SJCRH30 (cell line): ENCODE results near the gene GTF2IRD1. TPM values are rescaled to one million over a fixed set of nuclear protein-coding genes. Genes with fewer than 3 reads are reported as not detected.

Source experiments
- DNase-seq, 2 experiments: peaks; one replicate each; pipeline ENCODE4 v3.0.0-alpha.2; 2015 to 2020
- H3K27ac ChIP-seq: fragments of 250-450 bp; sonication (Bioruptor Pico); 2 replicates; pipeline ENCODE4 v1.5.1; 2020; ENCODE audit warnings: mild to moderate bottlenecking, moderate library complexity
- H3K27me3 ChIP-seq: fragments of 250-450 bp; sonication (Bioruptor Pico); 2 replicates; pipeline ENCODE4 v1.5.1; 2020; ENCODE audit warnings: mild to moderate bottlenecking, moderate library complexity
- H3K36me3 ChIP-seq: fragments of 250-450 bp; sonication (Bioruptor Pico); 2 replicates; pipeline ENCODE4 v1.5.1; 2020; ENCODE audit warnings: mild to moderate bottlenecking, moderate library complexity
- H3K4me1 ChIP-seq: fragments of 250-450 bp; sonication (Bioruptor Pico); 2 replicates; pipeline ENCODE4 v1.5.1; 2020; ENCODE audit warnings: mild to moderate bottlenecking, moderate library complexity
- H3K4me3 ChIP-seq: fragments of 250-450 bp; sonication (Bioruptor Pico); 2 replicates; pipeline ENCODE4 v1.5.1; 2020; ENCODE audit warnings: mild to moderate bottlenecking, moderate library complexity
- H3K9me3 ChIP-seq: fragments of 250-450 bp; sonication (Bioruptor Pico); replicated peaks from 2 replicates; pipeline ENCODE4 v1.5.1; 2020; ENCODE audit warnings: mild to moderate bottlenecking, moderate library complexity
- total RNA-seq: library from RNA; depleted of rRNA; stranded (reverse); fragments of >200 nt; shearing (Covaris generic); gene quantifications from 2 replicates; pipeline ENCODE4 v1.2.3, GENCODE V29; 2014

Gene GTF2IRD1
- total RNA-seq, 1 experiment from 2014 or later, result 49.3 TPM

- DNase-seq, result peak; percentile 70 to 88
- H3K27ac ChIP-seq, result no peak overlapping the region
- H3K36me3 ChIP-seq, result no peaks in the 10 kb centered on the region
Measured at GRCh38 chr7:74449809-74450397, 3.8 kb upstream of the GTF2IRD1 start.

GRCh38 chr7:74452748-74453321, 871 bp upstream of the GTF2IRD1 start:
- DNase-seq, result peak; percentile 86 to 87
- no peaks in the 10 kb centered on the region for H3K27me3 ChIP-seq
- peak overlapping the region; percentile 91 for H3K27ac ChIP-seq
- peaks cover 7% of the 10 kb centered on the region; the same call in 1 of the 2 replicates for H3K4me1 ChIP-seq
- H3K4me3 ChIP-seq, result peak overlapping the region; percentile 89
- no peaks in the 10 kb centered on the region for H3K9me3 ChIP-seq
- H3K36me3 ChIP-seq, result peaks cover 8% of the 10 kb centered on the region

More at GRCh38 chr7:74449809-74450397, 3.8 kb upstream of the GTF2IRD1 start:
- H3K9me3 ChIP-seq, result no peaks in the 10 kb centered on the region
- H3K4me1 ChIP-seq, result no peaks in the 10 kb centered on the region; the same call in 1 of the 2 replicates
- H3K4me3 ChIP-seq, result no peak overlapping the region
- no peaks in the 10 kb centered on the region for H3K27me3 ChIP-seq

GRCh38 chr7:74454021-74454924, 567 bp downstream of the GTF2IRD1 start:
- Histone ChIP-seq H3K27ac (peak overlapping the region; percentile 78), H3K4me3 (peak overlapping the region; percentile 89), H3K27me3 (no peaks in the 10 kb centered on the region), H3K9me3 (no peaks in the 10 kb centered on the region), H3K4me1 (peaks cover 10% of the 10 kb centered on the region; the same call in 1 of the 2 replicates), H3K36me3 (peaks cover 8% of the 10 kb centered on the region)
- DNase-seq, result peak in 1 of 2 experiments; percentile 57

GRCh38 chr7:74454925-74455288, 1.2 kb downstream of the GTF2IRD1 start:
- Histone ChIP-seq H3K27ac (peak overlapping the region; percentile 78), H3K4me3 (peak overlapping the region; percentile 89)
- DNase-seq, result no peak

GRCh38 chr7:74455291-74455804, 1.6 kb downstream of the GTF2IRD1 start:
- H3K27me3 ChIP-seq, result no peaks in the 10 kb centered on the region
- H3K4me3 ChIP-seq, result peak overlapping the region; percentile 89
- DNase-seq, result no peak
- H3K36me3 ChIP-seq, result peaks cover 8% of the 10 kb centered on the region
- H3K4me1 ChIP-seq, result peaks cover 13% of the 10 kb centered on the region; the same call in 1 of the 2 replicates
- H3K27ac ChIP-seq, result peak overlapping the region; percentile 78; the same call in 1 of the 2 replicates
- no peaks in the 10 kb centered on the region for H3K9me3 ChIP-seq

More at GRCh38 chr7:74454925-74455288, 1.2 kb downstream of the GTF2IRD1 start:
- no peaks in the 10 kb centered on the region for H3K9me3 ChIP-seq
- H3K36me3 ChIP-seq, result peaks cover 8% of the 10 kb centered on the region
- no peaks in the 10 kb centered on the region for H3K27me3 ChIP-seq
- peaks cover 13% of the 10 kb centered on the region; the same call in 1 of the 2 replicates for H3K4me1 ChIP-seq

- Histone ChIP-seq H3K9me3 (no peaks in the 10 kb centered on the region), H3K4me1 (peaks cover 13% of the 10 kb centered on the region; the same call in 1 of the 2 replicates), H3K36me3 (peaks cover 8% of the 10 kb centered on the region), H3K4me3 (no peak overlapping the region), H3K27me3 (no peaks in the 10 kb centered on the region), H3K27ac (no peak overlapping the region)
- no peak for DNase-seq
Measured at GRCh38 chr7:74455928-74456327, 2.2 kb downstream of the GTF2IRD1 start.

- no peak for DNase-seq
- peaks cover 13% of the 10 kb centered on the region; the same call in 1 of the 2 replicates for H3K4me1 ChIP-seq
- H3K27me3 ChIP-seq, result no peaks in the 10 kb centered on the region
- H3K4me3 ChIP-seq, result no peak overlapping the region
- peaks cover 8% of the 10 kb centered on the region for H3K36me3 ChIP-seq
- H3K9me3 ChIP-seq, result no peaks in the 10 kb centered on the region
- H3K27ac ChIP-seq, result no peak overlapping the region
Measured at GRCh38 chr7:74457007-74457406, 3.3 kb downstream of the GTF2IRD1 start.

GRCh38 chr7:74461970-74462706, 8.4 kb downstream of the GTF2IRD1 start:
- Histone ChIP-seq H3K27ac (no peak overlapping the region), H3K36me3 (peaks cover 24% of the 10 kb centered on the region), H3K4me3 (no peak overlapping the region), H3K4me1 (peaks cover 21% of the 10 kb centered on the region), H3K9me3 (no peaks in the 10 kb centered on the region), H3K27me3 (no peaks in the 10 kb centered on the region)
- peak in 1 of 2 experiments; percentile 58 for DNase-seq

GRCh38 chr7:74462707-74463100, 9.0 kb downstream of the GTF2IRD1 start:
- DNase-seq, result peak; percentile 53 to 61
- no peak overlapping the region for H3K27ac ChIP-seq
- peaks cover 21% of the 10 kb centered on the region for H3K36me3 ChIP-seq
- no peaks in the 10 kb centered on the region for H3K27me3 ChIP-seq
- H3K9me3 ChIP-seq, result no peaks in the 10 kb centered on the region
- H3K4me3 ChIP-seq, result no peak overlapping the region
- H3K4me1 ChIP-seq, result peaks cover 21% of the 10 kb centered on the region

GRCh38 chr7:74464931-74465886, 11.5 kb downstream of the GTF2IRD1 start:
- Histone ChIP-seq H3K27me3 (no peaks in the 10 kb centered on the region), H3K27ac (no peak overlapping the region), H3K36me3 (peaks cover 30% of the 10 kb centered on the region), H3K4me3 (no peak overlapping the region), H3K4me1 (peaks cover 14% of the 10 kb centered on the region), H3K9me3 (no peaks in the 10 kb centered on the region)
- no peak for DNase-seq

- H3K27ac ChIP-seq, result no peak overlapping the region
Measured at GRCh38 chr7:74466196-74466813, 12.6 kb downstream of the GTF2IRD1 start.

GRCh38 chr7:74467876-74468275, 14.2 kb downstream of the GTF2IRD1 start:
- DNase-seq, result no peak
- no peaks in the 10 kb centered on the region for H3K9me3 ChIP-seq
- H3K4me3 ChIP-seq, result no peak overlapping the region
- no peaks in the 10 kb centered on the region for H3K27me3 ChIP-seq
- no peak overlapping the region for H3K27ac ChIP-seq
- H3K4me1 ChIP-seq, result peaks cover 5% of the 10 kb centered on the region
- peaks cover 47% of the 10 kb centered on the region for H3K36me3 ChIP-seq

More at GRCh38 chr7:74466196-74466813, 12.6 kb downstream of the GTF2IRD1 start:
- DNase-seq, result no peak
- H3K4me1 ChIP-seq, result peaks cover 14% of the 10 kb centered on the region
- no peaks in the 10 kb centered on the region for H3K27me3 ChIP-seq
- H3K36me3 ChIP-seq, result peaks cover 35% of the 10 kb centered on the region
- no peaks in the 10 kb centered on the region for H3K9me3 ChIP-seq
- H3K4me3 ChIP-seq, result no peak overlapping the region

- DNase-seq, result no peak
Measured at GRCh38 chr7:74470504-74470903, 16.8 kb downstream of the GTF2IRD1 start.

More at GRCh38 chr7:74470504-74470903, 16.8 kb downstream of the GTF2IRD1 start:
- Histone ChIP-seq H3K4me1 (no peaks in the 10 kb centered on the region), H3K27ac (no peak overlapping the region), H3K9me3 (no peaks in the 10 kb centered on the region), H3K4me3 (no peak overlapping the region), H3K27me3 (no peaks in the 10 kb centered on the region), H3K36me3 (peaks cover 46% of the 10 kb centered on the region)
